Head of caudate nucleus (tissue), 42 donors: Measurements from ENCODE around the gene HOXD11.

Source experiments
- DNase-seq, 42 donors: peaks; one replicate each; pipeline versions ENCODE4 v3.0.0 to v3.0.0-alpha.2; 2020 to 2021; ENCODE audit warnings: mixed read lengths in 7 of 42
- intact Hi-C: fragments of 100-400 bp; cut with DNase I; formaldehyde crosslinking; loops from one replicate; pipeline ENCODE4 v1.15.0; 2022

The HOXD11 gene

DNA sequence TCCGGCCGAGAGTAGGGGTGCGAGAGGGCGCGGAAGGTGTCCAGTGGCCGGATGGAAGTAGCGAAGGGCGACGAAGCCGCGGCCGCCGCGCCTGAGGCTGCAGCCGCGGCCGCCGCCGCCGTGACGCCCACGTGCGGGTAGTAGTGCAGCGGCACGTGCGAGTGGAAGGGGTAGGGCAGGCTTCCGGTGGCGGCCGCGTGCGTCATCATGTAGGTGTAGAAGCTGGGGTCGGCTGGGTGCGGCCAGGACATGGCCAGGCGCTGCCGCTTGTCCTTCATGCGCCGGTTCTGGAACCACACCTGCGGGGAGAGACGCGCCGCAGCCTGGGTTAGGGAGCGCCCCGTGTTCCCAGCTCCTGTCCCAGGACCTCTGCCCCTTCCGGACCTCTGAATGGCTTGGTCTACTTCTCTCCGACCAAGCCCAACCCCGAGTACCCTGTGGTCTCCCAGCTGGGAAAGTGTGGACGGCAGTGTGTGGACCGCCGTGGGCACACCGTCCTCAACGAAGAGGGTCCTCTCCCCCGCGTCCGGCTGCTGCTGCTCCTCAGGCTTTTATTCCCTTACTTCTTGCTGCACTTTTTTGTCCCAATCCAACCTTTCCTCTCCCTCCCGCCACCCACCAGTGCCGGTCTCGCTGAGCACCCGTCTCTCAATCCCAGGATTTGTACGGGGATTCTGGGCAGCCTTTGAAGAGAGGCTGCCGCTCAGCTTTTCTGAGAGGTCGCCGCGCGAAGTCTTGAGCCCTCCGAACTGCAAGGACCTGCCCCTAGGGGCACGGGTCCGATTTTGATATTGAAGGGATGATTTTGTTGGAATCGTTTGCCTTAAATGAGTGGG, 26.3 kb upstream of the HOXD11 start:
- peak in 5 of 42 donors; percentile 0 to 36 (median 25) for DNase-seq
- intact Hi-C loops: no loop called here

GRCh38 chr2:176081376-176081836, 25.7 kb upstream of the HOXD11 start:
- intact Hi-C loops: no loop called here

GRCh38 chr2:176081837-176082524, 25.1 kb upstream of the HOXD11 start:
- DNase-seq: peak in 5 of 42 donors; percentile 0 to 36 (median 23)
- intact Hi-C loops: no loop called here

More at GRCh38 chr2:176081376-176081836, 25.7 kb upstream of the HOXD11 start:
- DNase-seq: peak in 1 of 42 donors; percentile 0

DNA sequence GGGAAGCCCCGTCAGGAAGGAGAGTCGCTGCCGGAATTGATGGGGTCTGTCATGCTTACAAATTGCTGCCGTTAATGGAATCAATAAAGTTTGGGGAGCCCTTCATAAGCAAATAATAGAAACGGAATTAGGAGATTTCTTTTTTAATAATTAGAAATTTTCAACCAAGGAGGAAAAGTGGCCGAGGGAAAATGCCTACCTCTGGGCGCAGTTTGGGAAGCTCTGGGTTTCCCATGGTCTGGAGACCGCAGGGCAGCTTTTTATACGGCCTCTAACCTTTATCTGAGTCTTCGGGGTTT, 24.6 kb upstream of the HOXD11 start:
- intact Hi-C loops: no loop called here
- DNase-seq: peak in 1 of 42 donors; percentile 3

DNA sequence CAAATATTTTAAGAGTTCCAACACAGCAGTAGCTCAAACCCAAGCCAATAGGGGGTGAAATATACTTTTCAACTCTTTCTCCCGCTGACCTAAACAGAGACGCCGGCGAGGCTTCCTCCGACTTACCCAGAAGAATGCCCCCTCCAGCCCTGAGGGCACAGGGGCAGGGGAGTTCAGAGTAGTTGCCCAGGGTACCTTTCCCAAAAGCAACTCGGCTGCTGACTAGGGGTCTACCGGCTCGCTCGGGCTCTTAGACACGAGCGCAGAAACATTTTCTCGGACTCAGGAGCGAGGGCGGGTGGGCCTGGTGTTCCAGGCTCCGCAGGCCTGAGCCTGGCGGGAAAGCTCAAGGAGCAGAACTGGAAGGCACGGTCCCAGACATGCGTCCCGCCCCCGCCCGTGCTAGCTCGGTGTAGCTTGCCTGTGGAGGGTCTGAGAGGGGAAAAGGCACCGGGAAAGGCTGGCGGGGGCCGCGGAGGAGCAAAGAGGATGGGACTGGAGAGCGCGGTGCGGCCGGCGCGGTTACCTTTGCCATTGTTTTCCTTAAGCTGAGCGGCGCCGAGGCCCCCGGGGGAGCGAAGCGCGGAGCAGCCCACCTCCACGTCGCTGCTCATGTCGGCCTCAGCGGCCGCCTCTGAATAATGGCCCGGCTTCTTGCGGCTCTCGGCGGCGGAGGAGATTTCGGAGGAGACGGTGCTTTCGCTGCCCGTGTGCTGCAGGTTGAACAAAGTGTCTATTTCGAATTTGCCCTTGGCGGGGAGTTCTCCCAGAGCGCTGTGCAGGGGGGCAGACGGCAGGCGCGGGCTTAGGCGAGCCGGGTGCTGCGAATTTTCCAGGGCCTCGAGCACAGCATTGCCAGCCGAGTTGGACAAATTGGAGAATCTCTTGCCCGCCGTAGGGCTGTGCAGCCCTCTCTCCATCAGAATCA, 24.0 kb upstream of the HOXD11 start:
- intact Hi-C loops: no loop called here
- peak in 2 of 42 donors; percentile 5 to 36 for DNase-seq

GRCh38 chr2:176083796-176084261, 23.3 kb upstream of the HOXD11 start, which contains the start of gene EVX2:
Gene EVX2, minus strand, starts transcription at chr2:176083962. Its CDS starts 186 bp downstream, at chr2:176083776.
- intact Hi-C loops: no loop called here
- peak in 2 of 42 donors; percentile 7 to 31 for DNase-seq

DNA sequence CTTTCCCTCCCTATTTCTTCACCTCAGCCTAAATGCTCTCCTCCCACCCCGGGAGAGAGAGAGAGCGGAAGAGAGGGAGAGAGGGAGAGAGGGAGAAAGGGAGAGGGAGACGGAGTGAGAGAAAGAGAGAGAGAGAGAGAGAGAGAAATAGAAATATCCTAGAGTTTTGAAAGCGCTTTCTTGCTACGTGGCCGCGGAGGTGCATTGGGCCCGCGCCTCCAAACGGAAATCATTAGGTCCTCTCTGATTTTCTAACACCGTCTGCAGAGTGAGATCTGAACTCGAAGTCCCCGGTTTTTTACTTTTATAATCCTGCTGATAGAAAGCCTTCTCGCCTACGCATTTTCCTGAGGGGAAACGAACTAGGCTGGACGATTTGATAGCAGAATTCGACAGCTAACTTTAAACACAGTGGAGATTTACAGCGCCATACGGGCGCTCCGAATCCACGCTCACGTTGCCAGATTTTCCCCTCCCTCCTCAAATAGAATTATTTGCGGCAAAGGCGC, 22.4 kb upstream of the HOXD11 start:
- peak in 1 of 42 donors; percentile 3 for DNase-seq
- intact Hi-C loops: loop anchor here (5.0 kb wide), 1 partner anchor 397 kb away; no protein-coding TSS in a partner anchor

GRCh38 chr2:176085120-176085788, 21.8 kb upstream of the HOXD11 start:
- peak in 4 of 42 donors; percentile 5 to 24 (median 8) for DNase-seq
- intact Hi-C loops: loop anchor here (5.0 kb wide), 1 partner anchor 398 kb away; no protein-coding TSS in a partner anchor

DNA sequence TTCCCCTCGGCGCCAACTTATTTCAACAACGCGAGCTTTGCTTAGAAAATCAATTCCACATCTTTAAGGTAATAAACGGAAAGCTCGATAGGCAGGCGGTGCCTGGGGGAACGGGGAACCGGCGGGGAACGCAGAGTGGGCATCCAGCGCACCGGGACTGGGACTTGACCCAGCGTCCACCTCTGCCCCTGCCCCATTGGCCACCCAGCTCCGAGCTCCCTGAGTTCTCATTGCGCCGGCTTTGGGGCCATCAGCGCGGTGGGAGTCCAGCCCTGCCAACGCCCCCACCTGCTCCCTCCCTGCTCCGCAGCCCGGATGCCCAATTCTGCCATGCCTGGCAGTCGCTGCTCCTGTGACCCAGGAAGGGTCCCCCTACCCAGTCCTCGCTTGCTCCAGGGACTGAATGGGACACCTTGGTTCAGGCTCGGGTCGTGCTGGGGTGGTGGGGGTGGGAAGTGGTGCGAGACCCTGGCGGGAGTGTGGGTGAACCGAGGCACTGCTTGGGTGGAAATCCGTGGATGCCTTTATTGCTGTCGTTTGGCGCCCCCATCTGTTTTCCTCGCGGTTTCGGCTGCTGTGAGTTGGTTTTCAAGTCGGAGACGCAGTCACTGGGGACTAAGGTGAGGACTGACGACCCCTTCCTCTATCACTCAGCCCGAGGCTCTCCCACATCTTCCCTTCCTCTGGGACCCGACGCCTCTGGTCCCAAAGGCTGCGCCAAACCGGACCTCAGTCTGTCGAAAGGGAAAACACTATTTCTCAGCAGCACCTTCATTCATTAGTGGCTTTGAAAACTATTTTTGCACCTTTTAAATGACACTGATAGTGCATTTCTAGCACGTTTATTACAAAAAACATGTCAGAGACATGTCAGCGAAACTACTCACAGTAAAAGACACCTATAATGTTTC, 21.0 kb upstream of the HOXD11 start:
- intact Hi-C loops: loop anchor here (5.0 kb wide), 1 partner anchor 399 kb away; no protein-coding TSS in a partner anchor
- DNase-seq: peak; percentile 30 to 82 (median 68)

DNA sequence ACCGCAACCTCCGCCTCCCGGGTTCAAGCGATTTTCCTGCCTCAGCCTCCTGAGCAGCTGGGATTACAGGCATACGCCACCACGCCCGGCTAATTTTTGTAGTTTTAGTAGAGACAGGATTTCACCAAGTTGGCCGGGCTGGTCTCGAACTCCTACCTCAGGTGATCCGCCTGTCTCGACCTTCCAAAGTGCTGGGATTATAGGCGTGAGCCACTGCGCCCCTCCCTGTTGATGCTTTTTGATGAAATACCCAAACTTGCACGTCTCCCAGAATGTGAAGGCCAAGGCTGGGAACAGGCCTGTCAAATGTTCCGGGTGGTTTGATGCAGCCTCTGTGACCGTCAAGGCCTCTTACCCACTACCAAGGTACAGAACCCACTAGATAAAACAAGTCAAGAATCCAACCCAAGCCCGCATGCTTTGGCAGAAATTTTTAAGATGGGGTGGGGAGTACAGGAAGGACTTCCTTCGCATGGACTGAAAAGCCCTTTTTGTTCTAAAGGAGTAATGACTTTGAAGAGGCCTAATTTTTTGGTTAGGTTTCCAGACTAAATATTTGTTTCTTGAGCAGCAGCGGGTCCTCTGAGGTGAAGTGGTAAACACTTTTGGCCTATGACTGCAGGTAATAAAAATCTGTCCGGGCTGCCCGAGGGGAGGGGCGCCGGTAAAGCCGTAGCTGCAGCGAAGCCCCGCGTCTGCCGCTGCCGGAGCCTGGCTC, 19.6 kb upstream of the HOXD11 start:
- DNase-seq: peak in 2 of 42 donors; percentile 3 to 27
- intact Hi-C loops: loop anchor here (5.0 kb wide), 1 partner anchor 400 kb away; no protein-coding TSS in a partner anchor

DNA sequence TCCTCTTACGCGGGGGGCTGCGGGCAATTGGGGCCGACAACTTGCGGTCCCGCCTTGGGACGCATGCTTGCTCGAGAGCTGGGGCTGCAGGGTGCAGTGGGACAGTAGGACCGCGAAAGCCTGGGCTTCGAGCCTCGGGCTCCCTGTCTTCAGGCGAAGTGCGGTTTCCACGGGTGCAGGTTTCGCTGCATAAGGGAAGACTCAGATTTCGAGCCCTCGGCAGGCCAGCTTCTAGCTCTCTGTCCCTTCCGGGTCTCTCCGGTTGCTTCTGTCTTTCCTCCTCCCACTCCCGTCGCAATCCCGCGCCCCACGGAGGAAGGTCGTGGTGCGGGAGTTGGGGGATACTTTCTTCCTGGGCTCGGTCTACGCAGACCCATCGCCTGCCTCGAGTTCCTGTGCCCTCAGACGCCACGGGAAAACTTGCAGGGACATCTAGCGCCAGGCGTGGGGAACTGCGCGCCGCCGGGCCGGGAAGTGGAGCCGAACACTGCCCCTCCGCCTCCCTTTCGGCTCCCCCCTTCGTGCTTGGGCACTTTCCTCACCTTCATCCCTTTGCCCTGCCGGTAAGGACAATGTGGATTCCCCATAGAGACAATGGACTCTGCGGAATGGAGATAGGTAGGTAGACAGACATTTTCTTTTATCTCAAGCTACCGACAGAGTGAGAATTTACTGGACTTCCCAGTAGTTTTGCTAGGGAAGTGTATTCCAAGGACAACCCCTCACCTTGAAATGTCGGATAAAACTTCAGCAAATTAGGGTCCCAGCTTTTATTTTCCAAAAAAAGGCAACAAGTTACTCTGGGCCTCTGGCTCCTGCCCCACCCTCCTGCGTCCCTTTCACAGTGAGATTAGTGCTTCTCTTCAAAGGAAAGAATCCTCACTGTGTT, 18.8 kb upstream of the HOXD11 start:
- peak in 40 of 42 donors; percentile 20 to 78 (median 54) for DNase-seq
- intact Hi-C loops: loop anchor here (5.0 kb wide), 1 partner anchor 401 kb away; no protein-coding TSS in a partner anchor

DNA sequence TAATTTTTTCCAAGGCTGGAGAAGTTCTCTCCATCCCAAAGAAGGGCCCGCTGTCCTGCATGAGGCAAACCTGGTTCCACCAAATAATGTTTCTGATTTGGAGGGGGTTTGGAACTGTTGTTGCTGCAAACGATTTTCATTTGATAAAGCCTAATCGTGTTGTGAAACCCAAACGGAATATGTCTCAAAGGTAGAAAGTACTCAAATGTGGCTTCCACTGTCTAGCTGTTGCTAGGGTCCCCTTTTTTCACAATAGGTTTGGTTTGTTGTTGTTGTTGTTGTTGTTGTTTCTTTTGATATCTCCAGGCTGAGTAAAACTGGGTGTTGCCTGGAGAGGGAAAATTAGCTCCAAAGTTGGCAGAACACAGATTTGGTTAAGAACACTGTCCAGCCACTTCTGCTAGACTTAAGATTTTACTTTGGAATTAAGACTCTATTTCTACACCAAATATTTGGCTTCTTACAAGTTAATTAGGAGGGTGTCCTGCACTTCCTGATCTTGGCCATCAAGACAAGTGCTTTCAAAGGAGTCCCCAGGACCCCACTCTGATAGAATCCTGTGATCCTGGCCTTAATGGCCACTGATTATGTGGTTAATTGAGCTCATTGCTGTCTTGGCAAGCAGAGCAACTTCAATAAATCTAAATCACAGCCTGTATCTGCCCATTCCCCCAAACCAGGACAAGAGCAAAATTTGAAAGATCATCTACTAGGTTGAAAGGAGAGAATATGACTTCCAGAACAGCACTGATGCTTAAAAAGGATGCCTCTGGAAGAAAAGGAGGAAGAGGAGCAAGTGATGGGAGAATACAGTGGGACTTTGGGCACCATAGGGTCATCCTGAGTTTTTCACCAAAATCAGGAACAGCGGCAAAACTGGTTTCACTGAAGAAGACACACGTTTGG, 17.9 kb upstream of the HOXD11 start:
- intact Hi-C loops: loop anchor here (5.0 kb wide), 1 partner anchor 402 kb away; no protein-coding TSS in a partner anchor
- DNase-seq: peak in 2 of 42 donors; percentile 1 to 9

DNA sequence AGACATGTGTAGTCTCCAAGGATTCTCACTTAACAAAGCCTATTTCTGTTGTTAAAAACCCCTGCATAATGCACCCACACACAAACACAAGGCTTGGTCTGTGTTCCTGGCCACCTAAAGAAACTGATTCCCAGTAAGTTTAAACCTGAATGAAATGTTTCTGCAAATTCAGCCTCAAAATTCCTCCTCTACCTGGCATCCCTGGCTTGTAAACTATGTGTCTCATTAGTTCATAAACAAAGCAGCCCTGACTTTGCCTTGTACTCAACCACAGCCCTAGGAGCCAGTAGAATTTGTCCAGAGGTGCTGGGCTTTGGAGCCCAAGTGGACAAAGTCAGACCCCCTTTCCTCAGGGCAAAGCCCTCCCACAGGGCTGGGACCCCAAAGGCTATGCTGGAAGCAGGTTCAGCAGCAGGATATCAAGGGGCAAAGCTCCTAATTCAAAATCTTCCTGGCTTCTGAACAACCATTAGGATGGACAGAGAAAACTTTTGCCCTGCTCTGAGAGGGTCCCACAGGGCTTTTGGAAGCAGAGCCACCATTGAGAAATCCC, 17.2 kb upstream of the HOXD11 start:
- intact Hi-C loops: loop anchor here (5.0 to 10.0 kb wide), 2 partner anchors 403 to 725 kb away; no protein-coding TSS in a partner anchor
- DNase-seq: peak in 1 of 42 donors; percentile 9
